Raji (cell line): Measurements from ENCODE around the gene VRK2.

Source experiments
- POLR2A ChIP-seq: IDR thresholded peaks from 2 replicates; pipeline ENCODE4 v1.6.1; 2011; ENCODE audit warnings: low read depth, low read length, control low read depth; ENCODE audit not compliant: insufficient read depth

VRK2 gene

DNA sequence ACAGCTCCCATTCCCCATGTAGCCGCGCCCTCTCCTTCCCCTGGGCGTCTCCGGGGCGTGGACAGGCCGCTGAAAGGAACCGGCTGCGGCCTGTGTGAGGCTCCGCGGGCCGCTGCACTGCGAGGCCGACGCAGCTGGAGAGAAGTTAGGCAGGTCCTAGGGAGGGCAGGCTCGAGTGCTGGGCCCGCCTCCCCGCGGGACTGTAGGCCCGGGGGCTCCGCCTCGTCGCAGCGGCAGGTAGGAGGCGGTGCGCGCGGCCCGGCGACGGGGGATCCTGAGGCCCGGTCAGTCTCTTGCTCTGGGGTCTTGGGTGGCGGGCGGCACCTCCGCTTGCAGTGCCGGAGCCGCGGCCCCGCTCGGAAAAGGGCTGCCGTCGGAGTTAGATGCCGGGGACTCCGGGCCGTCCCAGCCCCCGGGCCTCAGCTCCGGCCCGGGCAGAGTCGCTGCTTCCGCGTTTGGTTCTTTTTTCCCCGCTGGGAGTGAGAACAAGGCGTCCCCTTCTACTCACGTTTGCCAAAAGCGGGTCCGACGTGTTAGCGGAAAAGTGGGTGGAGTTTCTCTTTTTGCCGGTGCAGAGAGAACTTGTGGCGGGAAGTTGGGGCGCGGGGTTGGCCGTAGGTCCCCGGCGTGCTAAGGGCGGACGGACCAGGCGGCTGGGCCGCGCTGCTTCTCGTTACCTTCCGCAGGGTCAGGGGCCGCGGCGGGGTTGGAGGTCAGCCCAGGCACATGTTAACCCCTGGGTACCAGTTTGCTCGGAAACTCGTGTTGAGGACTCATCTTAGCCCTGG, at the start of gene VRK2:
VRK2 (plus strand) TSS at position 222 of the 788 bp plus-strand sequence. CDS start 2,026 bp downstream, outside the sequence.
- peak; percentile 82 for TF ChIP-seq POLR2A

DNA sequence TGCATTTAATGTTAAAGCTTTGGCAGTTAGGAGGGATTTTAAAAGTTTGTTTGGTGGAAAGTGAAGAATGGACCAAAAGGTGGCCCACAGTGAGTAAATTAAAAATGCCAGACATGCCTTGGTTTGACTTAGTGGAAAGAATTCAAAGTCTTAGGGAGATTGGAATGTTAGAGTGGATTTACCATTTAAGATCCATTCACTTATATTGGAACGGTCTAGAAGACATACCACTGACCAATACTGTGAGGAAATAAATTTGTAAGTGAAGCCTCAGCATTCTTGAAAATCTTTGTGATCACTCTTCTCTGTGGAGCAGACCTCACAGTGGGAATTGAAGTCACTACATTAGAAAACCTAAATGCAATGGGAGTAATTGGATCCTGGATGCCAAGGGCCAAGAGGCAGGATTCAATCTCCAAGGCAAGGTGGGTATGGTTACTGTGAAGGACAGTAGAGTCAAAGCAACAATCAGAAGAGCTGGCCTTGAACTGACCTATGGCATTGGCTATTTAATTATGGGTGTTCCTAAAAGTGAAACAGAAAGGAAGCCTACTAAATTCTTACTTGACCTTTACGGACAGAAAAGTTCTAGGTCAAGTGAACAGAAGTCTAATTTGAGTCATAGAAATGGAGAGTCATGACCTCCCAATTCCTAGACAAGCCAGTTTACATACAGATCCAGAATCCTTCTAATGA, 40.2 kb upstream of the VRK2 start:
- no peak for TF ChIP-seq POLR2A

- TF ChIP-seq POLR2A: no peak
These were observed 39.7 kb upstream of the VRK2 start for GRCh38 chr2:58006952-58007284.

GRCh38 chr2:58010599-58010998, 36.0 kb upstream of the VRK2 start:
- no peak for TF ChIP-seq POLR2A

GRCh38 chr2:58019229-58019628, 27.4 kb upstream of the VRK2 start:
- TF ChIP-seq POLR2A: no peak

DNA sequence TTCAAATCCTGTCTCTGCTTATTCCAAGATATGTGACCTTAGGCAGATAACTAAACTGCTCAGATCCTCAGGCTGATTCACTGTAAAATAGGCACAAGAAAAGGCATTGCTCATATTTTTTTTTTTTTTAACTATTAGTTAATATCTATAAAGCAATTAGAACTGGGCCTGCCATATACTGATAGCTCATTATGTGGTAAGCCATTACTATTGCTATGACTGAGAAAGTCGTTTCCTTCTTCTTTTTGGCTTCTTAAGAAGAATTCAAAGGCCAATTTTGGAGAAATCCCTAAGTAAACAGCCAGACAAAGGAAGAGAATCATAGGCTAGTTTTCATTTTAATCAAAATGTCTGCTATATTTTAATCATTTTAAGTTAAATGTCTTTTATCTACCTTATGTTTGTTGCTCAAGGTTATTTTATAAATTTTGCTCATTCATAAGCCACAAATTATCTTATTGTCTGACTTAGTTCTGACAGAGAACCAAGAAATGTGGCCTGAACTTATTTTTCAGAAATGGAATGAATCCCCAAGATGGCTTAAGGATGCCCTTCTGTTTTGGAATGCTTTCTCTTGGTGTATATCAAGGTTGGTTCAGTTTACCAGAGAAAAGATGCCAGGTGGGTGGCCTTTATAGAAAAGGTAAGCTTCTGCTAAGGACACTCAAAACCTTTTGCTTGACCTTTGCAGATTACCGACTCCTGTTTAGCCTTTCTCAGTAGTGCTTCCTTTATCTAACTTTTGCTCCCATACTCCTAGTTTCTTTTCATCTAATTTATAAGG, 21.3 kb upstream of the VRK2 start:
- TF ChIP-seq POLR2A: no peak

DNA sequence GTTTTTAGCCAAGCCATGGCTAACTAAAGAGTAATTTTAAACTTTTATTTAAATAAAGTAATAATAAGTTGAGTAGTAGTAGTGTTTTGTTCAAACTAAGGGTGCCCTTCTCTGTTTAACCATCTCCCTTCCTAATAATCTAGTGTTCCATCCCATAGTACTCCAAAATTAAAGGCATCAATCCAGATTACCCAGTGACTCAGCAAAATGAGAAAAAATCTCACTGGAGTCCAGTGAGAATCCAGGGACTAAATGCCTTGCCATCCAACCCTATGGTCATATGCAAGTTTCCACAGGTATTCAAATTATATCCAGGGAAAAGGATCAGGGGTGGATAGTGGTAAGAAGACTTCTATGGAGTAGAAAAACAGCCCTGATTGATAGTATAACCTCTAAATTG, 19.6 kb upstream of the VRK2 start:
- TF ChIP-seq POLR2A: no peak

DNA sequence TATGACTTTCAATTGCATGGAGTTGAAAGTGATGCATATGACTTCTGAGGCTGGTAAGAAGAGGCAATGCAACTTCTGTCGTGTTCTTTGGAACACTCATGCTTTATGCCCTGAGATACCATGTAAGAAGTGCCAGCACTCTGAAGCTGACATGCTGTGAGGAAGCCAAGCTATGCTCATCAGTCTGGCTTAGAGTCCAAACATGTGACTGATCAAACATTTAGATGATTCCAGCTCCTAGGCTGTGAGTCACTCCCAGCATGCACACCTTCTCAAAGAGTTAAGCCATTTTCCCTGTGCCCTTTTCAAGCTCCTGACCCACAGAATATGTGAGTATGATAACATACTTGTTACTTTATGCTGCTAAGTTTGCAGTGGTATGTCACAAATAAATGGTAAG, 15.8 kb upstream of the VRK2 start:
- no peak for TF ChIP-seq POLR2A

- TF ChIP-seq POLR2A: no peak
These were observed 14.4 kb upstream of the VRK2 start for GRCh38 chr2:58032016-58032763.

DNA sequence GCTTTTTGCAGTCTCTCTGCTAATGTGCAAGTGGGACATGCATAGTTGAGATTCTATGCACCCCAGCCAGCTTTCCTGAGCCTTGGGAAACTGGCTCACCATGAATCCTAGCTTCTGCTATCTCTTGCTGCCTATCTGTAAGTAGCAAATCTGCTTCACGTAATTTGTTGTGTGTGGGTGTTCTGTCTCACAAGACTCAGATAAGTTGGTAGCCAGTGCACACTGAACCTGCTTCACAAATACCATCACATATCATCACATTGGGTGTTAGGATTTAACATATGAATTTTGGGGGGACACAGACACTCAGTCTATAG, 13.9 kb upstream of the VRK2 start:
- TF ChIP-seq POLR2A: no peak

GRCh38 chr2:58033530-58033929, 13.1 kb upstream of the VRK2 start:
- TF ChIP-seq POLR2A: no peak

GRCh38 chr2:58035352-58035751, 11.3 kb upstream of the VRK2 start:
- no peak for TF ChIP-seq POLR2A

GRCh38 chr2:58039170-58039611, 7.4 kb upstream of the VRK2 start:
- no peak for TF ChIP-seq POLR2A

GRCh38 chr2:58042486-58042970, 4.1 kb upstream of the VRK2 start:
- TF ChIP-seq POLR2A: no peak

DNA sequence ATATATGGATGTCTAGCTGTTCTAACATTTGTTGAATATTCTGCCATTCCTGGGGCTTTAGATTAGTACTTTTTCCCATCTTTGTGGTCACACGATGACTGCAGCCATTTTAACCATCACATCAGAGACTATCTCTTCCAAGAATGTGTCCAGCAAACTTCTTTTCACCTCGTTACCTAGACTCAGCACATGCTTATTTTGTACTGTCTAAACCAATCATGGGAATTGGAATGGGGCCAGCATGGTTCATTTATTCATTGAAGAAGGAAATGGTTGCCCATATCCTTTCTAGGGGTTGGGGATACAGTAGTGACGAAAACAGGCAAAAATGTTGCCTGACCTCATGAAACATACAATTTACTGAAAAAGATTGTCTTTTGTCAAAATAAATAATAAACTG, 2.5 kb upstream of the VRK2 start:
- no peak for TF ChIP-seq POLR2A
